Neural cell (in vitro differentiated cells): ENCODE measurements around the gene LAMP1.

Experiments
- EP300 ChIP-seq: fragments of 450-650 bp; conservative IDR thresholded peaks from 2 replicates; pipeline ENCODE4 v1.6.1; 2014; ENCODE audit warnings: antibody characterized with exemption, mild to moderate bottlenecking, moderate library complexity; ENCODE audit not compliant: poor library complexity, severe bottlenecking
- EZH2 ChIP-seq: fragments of 200-600, 300-800 bp; shearing (Covaris generic), sonication (generic); IDR thresholded peaks from 2 replicates; pipeline ENCODE4 v1.6.1; 2014; ENCODE audit warnings: antibody characterized with exemption, low read length, borderline replicate concordance, mild to moderate bottlenecking; ENCODE audit not compliant: insufficient read depth, poor library complexity, severe bottlenecking
- POLR2AphosphoS5 ChIP-seq: IDR thresholded peaks from 2 replicates; pipeline ENCODE4 v1.6.1; 2012
- SMC3 ChIP-seq: fragments of 450-650 bp; conservative IDR thresholded peaks from 2 replicates; pipeline ENCODE4 v1.6.1; 2014; ENCODE audit warnings: antibody characterized with exemption, mild to moderate bottlenecking, moderate library complexity; ENCODE audit not compliant: poor library complexity
- TAF1 ChIP-seq: IDR thresholded peaks from 2 replicates; pipeline ENCODE4 v1.6.1; 2012; ENCODE audit warnings: low read depth
- TF ChIP-seq, protein P1 (sequence below): IDR thresholded peaks from 2 replicates; pipeline ENCODE4 v1.6.1; 2012; ENCODE audit warnings: borderline replicate concordance
- TF ChIP-seq, protein P2 (sequence below): fragments of 450-650 bp; IDR thresholded peaks from 2 replicates; pipeline ENCODE4 v1.5.1; 2014; ENCODE audit warnings: antibody characterized with exemption, mild to moderate bottlenecking, moderate library complexity; ENCODE audit not compliant: poor library complexity, severe bottlenecking

DNA sequence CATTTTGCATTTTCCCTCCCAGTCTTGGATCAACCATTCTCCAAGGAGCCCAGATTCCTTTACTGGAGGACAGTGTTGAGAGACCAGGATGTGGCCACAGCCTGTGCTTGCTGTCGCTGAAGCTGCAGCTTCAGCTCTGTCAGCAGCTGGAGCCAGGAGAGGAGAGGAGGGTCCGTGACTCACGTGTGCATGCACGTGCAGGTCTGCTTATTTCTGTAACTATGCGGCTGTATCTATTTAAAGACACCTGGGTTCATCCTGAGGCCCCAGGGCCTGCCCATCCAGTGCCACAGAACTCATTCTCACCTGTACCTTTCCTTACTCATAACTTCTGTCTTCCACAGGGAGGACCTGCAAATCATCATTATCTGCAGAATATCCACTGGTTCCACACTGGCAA is 8.2 kb upstream of the LAMP1 start:
- TF ChIP-seq, protein P1, sequence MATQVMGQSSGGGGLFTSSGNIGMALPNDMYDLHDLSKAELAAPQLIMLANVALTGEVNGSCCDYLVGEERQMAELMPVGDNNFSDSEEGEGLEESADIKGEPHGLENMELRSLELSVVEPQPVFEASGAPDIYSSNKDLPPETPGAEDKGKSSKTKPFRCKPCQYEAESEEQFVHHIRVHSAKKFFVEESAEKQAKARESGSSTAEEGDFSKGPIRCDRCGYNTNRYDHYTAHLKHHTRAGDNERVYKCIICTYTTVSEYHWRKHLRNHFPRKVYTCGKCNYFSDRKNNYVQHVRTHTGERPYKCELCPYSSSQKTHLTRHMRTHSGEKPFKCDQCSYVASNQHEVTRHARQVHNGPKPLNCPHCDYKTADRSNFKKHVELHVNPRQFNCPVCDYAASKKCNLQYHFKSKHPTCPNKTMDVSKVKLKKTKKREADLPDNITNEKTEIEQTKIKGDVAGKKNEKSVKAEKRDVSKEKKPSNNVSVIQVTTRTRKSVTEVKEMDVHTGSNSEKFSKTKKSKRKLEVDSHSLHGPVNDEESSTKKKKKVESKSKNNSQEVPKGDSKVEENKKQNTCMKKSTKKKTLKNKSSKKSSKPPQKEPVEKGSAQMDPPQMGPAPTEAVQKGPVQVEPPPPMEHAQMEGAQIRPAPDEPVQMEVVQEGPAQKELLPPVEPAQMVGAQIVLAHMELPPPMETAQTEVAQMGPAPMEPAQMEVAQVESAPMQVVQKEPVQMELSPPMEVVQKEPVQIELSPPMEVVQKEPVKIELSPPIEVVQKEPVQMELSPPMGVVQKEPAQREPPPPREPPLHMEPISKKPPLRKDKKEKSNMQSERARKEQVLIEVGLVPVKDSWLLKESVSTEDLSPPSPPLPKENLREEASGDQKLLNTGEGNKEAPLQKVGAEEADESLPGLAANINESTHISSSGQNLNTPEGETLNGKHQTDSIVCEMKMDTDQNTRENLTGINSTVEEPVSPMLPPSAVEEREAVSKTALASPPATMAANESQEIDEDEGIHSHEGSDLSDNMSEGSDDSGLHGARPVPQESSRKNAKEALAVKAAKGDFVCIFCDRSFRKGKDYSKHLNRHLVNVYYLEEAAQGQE, result no peak
- TF ChIP-seq, protein P2, sequence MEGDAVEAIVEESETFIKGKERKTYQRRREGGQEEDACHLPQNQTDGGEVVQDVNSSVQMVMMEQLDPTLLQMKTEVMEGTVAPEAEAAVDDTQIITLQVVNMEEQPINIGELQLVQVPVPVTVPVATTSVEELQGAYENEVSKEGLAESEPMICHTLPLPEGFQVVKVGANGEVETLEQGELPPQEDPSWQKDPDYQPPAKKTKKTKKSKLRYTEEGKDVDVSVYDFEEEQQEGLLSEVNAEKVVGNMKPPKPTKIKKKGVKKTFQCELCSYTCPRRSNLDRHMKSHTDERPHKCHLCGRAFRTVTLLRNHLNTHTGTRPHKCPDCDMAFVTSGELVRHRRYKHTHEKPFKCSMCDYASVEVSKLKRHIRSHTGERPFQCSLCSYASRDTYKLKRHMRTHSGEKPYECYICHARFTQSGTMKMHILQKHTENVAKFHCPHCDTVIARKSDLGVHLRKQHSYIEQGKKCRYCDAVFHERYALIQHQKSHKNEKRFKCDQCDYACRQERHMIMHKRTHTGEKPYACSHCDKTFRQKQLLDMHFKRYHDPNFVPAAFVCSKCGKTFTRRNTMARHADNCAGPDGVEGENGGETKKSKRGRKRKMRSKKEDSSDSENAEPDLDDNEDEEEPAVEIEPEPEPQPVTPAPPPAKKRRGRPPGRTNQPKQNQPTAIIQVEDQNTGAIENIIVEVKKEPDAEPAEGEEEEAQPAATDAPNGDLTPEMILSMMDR, result no peak
- TF ChIP-seq EZH2 (no peak), EP300 (no peak), POLR2AphosphoS5 (no peak), SMC3 (no peak), TAF1 (no peak)
